SK-N-SH treated with all-trans-retinoic acid at 6 μM for 48 hours (cell line): Measurements from ENCODE around the gene MMS19.

Experiments used
- ARNTL ChIP-seq: fragments of 450-650 bp; formaldehyde crosslinking; IDR thresholded peaks from 2 replicates; pipeline ENCODE4 v1.5.0; 2020; ENCODE audit warnings: low read depth, mild to moderate bottlenecking, moderate library complexity, borderline replicate concordance
- ESRRG ChIP-seq: fragments of 250-450 bp; sonication (Bioruptor Pico); IDR thresholded peaks from 2 replicates; pipeline ENCODE4 v1.6.1; 2021; ENCODE audit warnings: mild to moderate bottlenecking
- GLIS3 ChIP-seq: fragments of 250-450 bp; sonication (Bioruptor Pico); IDR thresholded peaks from 2 replicates; pipeline ENCODE4 v1.5.0; 2020; ENCODE audit warnings: mild to moderate bottlenecking, moderate library complexity
- PPARA ChIP-seq: fragments of 250-450 bp; sonication (Bioruptor Pico); IDR thresholded peaks from 2 replicates; pipeline ENCODE4 v1.5.0; 2020; ENCODE audit warnings: mild to moderate bottlenecking, borderline replicate concordance
- RARB ChIP-seq: fragments of 250-450 bp; sonication (Bioruptor Pico); IDR thresholded peaks from 2 replicates; pipeline ENCODE4 v1.8.0; 2021; ENCODE audit warnings: mild to moderate bottlenecking, moderate library complexity
- TCF4 ChIP-seq: fragments of 250-450 bp; sonication (Bioruptor Pico); IDR thresholded peaks from 2 replicates; pipeline ENCODE4 v1.8.0; 2021; ENCODE audit warnings: mild to moderate bottlenecking, moderate library complexity, borderline replicate concordance
- TOX ChIP-seq: fragments of 250-450 bp; sonication (Bioruptor Pico); IDR thresholded peaks from 2 replicates; pipeline ENCODE4 v1.8.0; 2021; ENCODE audit warnings: mild to moderate bottlenecking, moderate library complexity, borderline replicate concordance
- TSHZ2 ChIP-seq: fragments of 250-450 bp; sonication (Bioruptor Pico); IDR thresholded peaks from 2 replicates; pipeline ENCODE4 v1.5.0; 2020; ENCODE audit warnings: mild to moderate bottlenecking, moderate library complexity
- ZC3H10 ChIP-seq: fragments of 250-450 bp; sonication (Bioruptor Pico); IDR thresholded peaks from 2 replicates; pipeline ENCODE4 v1.5.1; 2021; ENCODE audit warnings: mild to moderate bottlenecking, moderate library complexity
- ZNF565 ChIP-seq: fragments of 450-650 bp; formaldehyde crosslinking; conservative IDR thresholded peaks from 2 replicates; pipeline ENCODE4 v1.5.0; 2020; ENCODE audit warnings: low read depth, mild to moderate bottlenecking, moderate library complexity
- ZNF70 ChIP-seq: fragments of 450-650 bp; formaldehyde crosslinking; IDR thresholded peaks from 2 replicates; pipeline ENCODE4 v1.5.0; 2020; ENCODE audit warnings: mild to moderate bottlenecking, moderate library complexity
- ZNF8 ChIP-seq: fragments of 450-650 bp; formaldehyde crosslinking; IDR thresholded peaks from 2 replicates; pipeline ENCODE4 v1.5.0; 2020; ENCODE audit warnings: mild to moderate bottlenecking, moderate library complexity
- TF ChIP-seq, protein P1 (sequence below): fragments of 250-450 bp; sonication (Bioruptor Pico); IDR thresholded peaks from 2 replicates; pipeline ENCODE4 v1.8.0; 2020; ENCODE audit warnings: mild to moderate bottlenecking, moderate library complexity, borderline replicate concordance

- TF ChIP-seq ARNTL (no peak), RARB (CRISPR knock-in tag) (no peak), ESRRG (no peak), ZNF8 (CRISPR knock-in tag) (no peak), GLIS3 (CRISPR knock-in tag) (no peak), ZC3H10 (no peak), ZNF70 (CRISPR knock-in tag) (no peak), TCF4 (CRISPR knock-in tag) (no peak), TOX (CRISPR knock-in tag) (no peak), PPARA (no peak), TSHZ2 (CRISPR knock-in tag) (no peak), ZNF565 (CRISPR knock-in tag) (no peak)
- TF ChIP-seq, protein P1, sequence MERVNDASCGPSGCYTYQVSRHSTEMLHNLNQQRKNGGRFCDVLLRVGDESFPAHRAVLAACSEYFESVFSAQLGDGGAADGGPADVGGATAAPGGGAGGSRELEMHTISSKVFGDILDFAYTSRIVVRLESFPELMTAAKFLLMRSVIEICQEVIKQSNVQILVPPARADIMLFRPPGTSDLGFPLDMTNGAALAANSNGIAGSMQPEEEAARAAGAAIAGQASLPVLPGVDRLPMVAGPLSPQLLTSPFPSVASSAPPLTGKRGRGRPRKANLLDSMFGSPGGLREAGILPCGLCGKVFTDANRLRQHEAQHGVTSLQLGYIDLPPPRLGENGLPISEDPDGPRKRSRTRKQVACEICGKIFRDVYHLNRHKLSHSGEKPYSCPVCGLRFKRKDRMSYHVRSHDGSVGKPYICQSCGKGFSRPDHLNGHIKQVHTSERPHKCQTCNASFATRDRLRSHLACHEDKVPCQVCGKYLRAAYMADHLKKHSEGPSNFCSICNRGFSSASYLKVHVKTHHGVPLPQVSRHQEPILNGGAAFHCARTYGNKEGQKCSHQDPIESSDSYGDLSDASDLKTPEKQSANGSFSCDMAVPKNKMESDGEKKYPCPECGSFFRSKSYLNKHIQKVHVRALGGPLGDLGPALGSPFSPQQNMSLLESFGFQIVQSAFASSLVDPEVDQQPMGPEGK (CRISPR knock-in tag), result no peak
Measured at GRCh38 chr10:97534746-97535367, 36.6 kb upstream of the MMS19 start.
